ENCODE data around the gene SLC39A13. TPM values are rescaled to one million over a fixed set of nuclear protein-coding genes. Genes with fewer than 3 reads are reported as not detected.

SLC39A13 gene
- total and polyA plus RNA-seq, 2 experiments from 2014 or later: 175 to 189 TPM

DNA sequence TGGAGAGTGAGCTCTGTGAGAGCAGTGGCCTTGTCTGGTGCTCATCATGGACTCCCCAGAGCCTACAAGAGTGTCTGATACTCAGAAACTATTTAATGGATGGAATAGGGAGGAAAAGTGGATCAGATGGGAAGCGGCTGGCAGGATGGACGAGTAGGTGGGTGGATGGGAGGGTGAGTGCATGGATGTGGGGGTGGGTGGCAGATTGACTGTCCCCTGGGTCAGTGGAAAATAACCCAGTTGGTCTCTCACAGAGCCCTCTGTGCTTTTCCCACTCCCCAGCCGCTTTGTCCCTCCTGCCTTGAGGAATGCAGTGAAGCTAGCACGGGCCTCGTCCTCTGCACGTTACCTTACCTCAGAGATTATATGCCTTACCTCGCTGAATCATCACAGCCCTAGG lies 36.0 kb upstream of the SLC39A13 start:
- Histone ChIP-seq H3K9ac (no peak overlapping the region), H3K27me3 (replicated peaks; ENCODE audit: insufficient read depth) (no peaks in the 10 kb centered on the region), H3K79me2 (ENCODE audit: insufficient read depth) (no peaks in the 10 kb centered on the region), H3K27ac (no peak overlapping the region), H3K9me2 (ENCODE audit: insufficient read depth) (no peaks in the 10 kb centered on the region), H2AFZ (no peak overlapping the region), H3K4me2 (ENCODE audit: unreplicated experiment) (no peak overlapping the region), H3F3A (ENCODE audit: insufficient read depth) (peaks cover 5% of the 10 kb centered on the region; the same call in 1 of the 2 replicates), H3K4me3 (no peak overlapping the region), H3K36me3 (ENCODE audit: low read depth) (no peaks in the 10 kb centered on the region), H4K20me1 (ENCODE audit: insufficient read depth) (no peaks in the 10 kb centered on the region), H3K4me1 (ENCODE audit: insufficient read depth) (peaks cover 3% of the 10 kb centered on the region; the same call in 1 of the 2 replicates), H3K9me3 (ENCODE audit: low read depth) (no peaks in the 10 kb centered on the region)
- TF ChIP-seq EZH2 (IDR thresholded peaks at IDR 0.05; ENCODE audit: insufficient read depth, poor library complexity, severe bottlenecking) (no peak), EZH2phosphoT487 (IDR thresholded peaks at IDR 0.05; ENCODE audit: insufficient read depth, low read depth) (no peak)
- WGBS, 2 experiments (ENCODE audit: low coverage in 1 of 2, low lambda C conversion rate in 2 of 2, missing lambda C conversion rate in 2 of 2): 77 to 78% methylated on average over 7 of the region's 7 CpGs
- DNase-seq: no peak
- in situ Hi-C loops (cut with MboI): loop anchor here (10.0 kb wide), 1 partner anchor 72 kb away; the partner anchor contains the start of gene RAPSN

DNA sequence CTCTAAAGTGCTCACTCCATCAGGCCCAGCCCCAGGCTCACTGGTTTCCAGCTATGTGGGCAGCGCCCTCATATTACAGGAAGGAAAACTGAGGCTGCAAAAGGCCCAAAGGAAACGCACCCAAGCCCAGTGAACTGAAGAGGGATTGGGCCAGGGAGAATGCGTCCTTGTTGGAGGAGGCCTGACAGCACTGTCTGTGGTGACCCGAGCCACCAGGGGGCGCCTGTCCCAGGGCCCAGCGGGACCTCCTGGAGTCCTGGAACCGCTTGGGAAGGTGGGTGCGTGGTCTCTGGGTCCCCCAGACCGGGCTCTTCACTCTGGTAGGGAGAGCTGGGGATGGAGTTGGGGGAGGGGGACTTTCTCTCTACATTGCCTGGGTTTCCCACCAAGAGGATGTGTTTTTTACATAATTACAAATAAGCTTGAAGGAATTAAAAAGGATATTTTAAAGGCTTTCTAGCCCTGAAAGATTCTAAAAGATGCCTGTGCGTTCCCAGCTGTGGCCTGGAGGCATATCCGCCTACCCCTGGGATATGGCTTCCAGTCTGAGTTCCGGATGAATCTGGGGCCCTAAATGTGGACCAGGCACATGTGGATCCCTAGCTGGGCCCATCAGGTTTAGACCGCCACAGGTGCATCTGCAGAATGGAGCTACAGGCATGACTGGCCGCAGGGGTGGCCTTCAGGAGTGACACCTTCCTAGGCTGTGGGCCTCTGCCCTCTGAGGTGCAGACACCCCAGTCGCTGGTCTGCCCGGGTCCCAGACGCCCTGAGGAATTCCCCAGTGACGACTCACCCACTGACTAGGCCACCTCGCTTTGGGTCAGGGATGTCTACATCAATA lies 34.3 kb upstream of the SLC39A13 start:
- Histone ChIP-seq H3K4me3 (no peak overlapping the region), H3K9me2 (ENCODE audit: insufficient read depth) (no peaks in the 10 kb centered on the region), H3K79me2 (ENCODE audit: insufficient read depth) (no peaks in the 10 kb centered on the region), H3K9me3 (ENCODE audit: low read depth) (no peaks in the 10 kb centered on the region), H3K9ac (no peak overlapping the region), H3K4me2 (ENCODE audit: unreplicated experiment) (no peak overlapping the region), H4K20me1 (ENCODE audit: insufficient read depth) (no peaks in the 10 kb centered on the region), H3K27me3 (replicated peaks; ENCODE audit: insufficient read depth) (no peaks in the 10 kb centered on the region), H3K27ac (no peak overlapping the region), H3K4me1 (ENCODE audit: insufficient read depth) (peaks cover 3% of the 10 kb centered on the region; the same call in 1 of the 2 replicates), H3F3A (ENCODE audit: insufficient read depth) (peaks cover 5% of the 10 kb centered on the region; the same call in 1 of the 2 replicates), H3K36me3 (ENCODE audit: low read depth) (no peaks in the 10 kb centered on the region), H2AFZ (0 out of 2 replicates have a peak overlapping the region, but pooled peaks have one; percentile 39)
- no peak for TF ChIP-seq EZH2phosphoT487 (IDR thresholded peaks at IDR 0.05; ENCODE audit: insufficient read depth, low read depth)
- no peak for TF ChIP-seq EZH2 (IDR thresholded peaks at IDR 0.05; ENCODE audit: insufficient read depth, poor library complexity, severe bottlenecking)
- in situ Hi-C loops (cut with MboI): loop anchor here (10.0 kb wide), 1 partner anchor 71 kb away; the partner anchor contains the start of gene RAPSN
- DNase-seq: peak; percentile 81
- 34 to 35% methylated on average over 18 to 19 of the region's 19 CpGs for WGBS, 2 experiments (ENCODE audit: low coverage in 1 of 2, low lambda C conversion rate in 2 of 2, missing lambda C conversion rate in 2 of 2)

DNA sequence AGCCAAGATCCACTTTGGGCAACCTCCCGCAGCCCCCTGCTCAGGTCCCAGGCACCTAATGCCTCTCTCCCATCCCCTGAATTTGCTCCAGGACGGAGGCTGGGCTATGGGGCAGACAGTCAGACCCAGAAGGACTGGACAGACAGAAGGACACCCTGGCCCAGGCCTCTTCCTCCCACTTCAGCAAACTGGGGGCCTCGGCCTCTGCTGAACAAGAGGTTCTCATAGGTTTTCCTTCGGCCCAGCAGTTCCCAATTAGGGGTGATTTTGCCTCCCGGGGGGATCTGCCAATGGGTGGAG lies 33.7 kb upstream of the SLC39A13 start:
- no peak for DNase-seq
- Histone ChIP-seq H3F3A (ENCODE audit: insufficient read depth) (no peaks in the 10 kb centered on the region), H4K20me1 (ENCODE audit: insufficient read depth) (no peaks in the 10 kb centered on the region), H3K9ac (no peak overlapping the region), H3K79me2 (ENCODE audit: insufficient read depth) (no peaks in the 10 kb centered on the region), H3K4me2 (ENCODE audit: unreplicated experiment) (no peak overlapping the region), H3K27me3 (replicated peaks; ENCODE audit: insufficient read depth) (no peaks in the 10 kb centered on the region), H3K36me3 (ENCODE audit: low read depth) (no peaks in the 10 kb centered on the region), H3K9me2 (ENCODE audit: insufficient read depth) (no peaks in the 10 kb centered on the region), H3K4me3 (no peak overlapping the region), H3K27ac (no peak overlapping the region), H2AFZ (no peak overlapping the region), H3K4me1 (ENCODE audit: insufficient read depth) (0 out of 2 replicates have a peak, but pooled peaks cover 3% of the 10 kb centered on the region), H3K9me3 (ENCODE audit: low read depth) (no peaks in the 10 kb centered on the region)
- in situ Hi-C loops (cut with MboI): loop anchor here (10.0 kb wide), 1 partner anchor 70 kb away; the partner anchor contains the start of gene RAPSN
- TF ChIP-seq EZH2phosphoT487 (IDR thresholded peaks at IDR 0.05; ENCODE audit: insufficient read depth, low read depth): no peak
- TF ChIP-seq EZH2 (IDR thresholded peaks at IDR 0.05; ENCODE audit: insufficient read depth, poor library complexity, severe bottlenecking): no peak
- WGBS, 2 experiments (ENCODE audit: low coverage in 1 of 2, low lambda C conversion rate in 2 of 2, missing lambda C conversion rate in 2 of 2): 64 to 68% methylated on average over 5 of the region's 5 CpGs

DNA sequence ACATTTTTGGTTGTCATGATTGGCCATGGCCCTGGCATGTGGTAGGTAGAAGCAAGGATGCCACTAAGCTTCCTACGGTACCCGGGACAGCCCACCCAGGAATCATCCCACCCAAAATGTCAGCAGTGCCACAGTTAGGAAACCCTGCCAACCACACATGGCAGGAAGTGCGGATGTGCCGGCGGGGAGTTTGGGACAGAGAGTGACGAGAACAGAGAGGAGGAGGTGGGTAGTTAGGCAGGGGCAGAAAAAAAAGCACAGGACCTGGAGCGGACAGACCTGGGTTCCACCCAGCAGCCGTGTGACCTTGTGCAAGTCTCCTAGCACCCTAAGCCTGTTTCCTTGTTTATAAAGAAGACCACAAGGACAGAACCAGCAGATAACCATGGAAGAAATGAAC lies 33.4 kb upstream of the SLC39A13 start:
- no peaks in the 10 kb centered on the region for H3K9me3 ChIP-seq (ENCODE audit: low read depth)
- H3K27ac ChIP-seq: no peak overlapping the region
- DNase-seq: no peak
- TF ChIP-seq EZH2 (IDR thresholded peaks at IDR 0.05; ENCODE audit: insufficient read depth, poor library complexity, severe bottlenecking): no peak
- TF ChIP-seq EZH2phosphoT487 (IDR thresholded peaks at IDR 0.05; ENCODE audit: insufficient read depth, low read depth): no peak
- no peaks in the 10 kb centered on the region for H3F3A ChIP-seq (ENCODE audit: insufficient read depth)
- no peak overlapping the region for H2AFZ ChIP-seq
- no peak overlapping the region for H3K4me2 ChIP-seq (ENCODE audit: unreplicated experiment)
- H3K36me3 ChIP-seq (ENCODE audit: low read depth): no peaks in the 10 kb centered on the region
- no peak overlapping the region for H3K9ac ChIP-seq
- H4K20me1 ChIP-seq (ENCODE audit: insufficient read depth): no peaks in the 10 kb centered on the region
- H3K9me2 ChIP-seq (ENCODE audit: insufficient read depth): no peaks in the 10 kb centered on the region
- in situ Hi-C loops (cut with MboI): loop anchor here (10.0 kb wide), 1 partner anchor 70 kb away; the partner anchor contains the start of gene RAPSN
- no peaks in the 10 kb centered on the region for H3K79me2 ChIP-seq (ENCODE audit: insufficient read depth)
- H3K27me3 ChIP-seq (replicated peaks; ENCODE audit: insufficient read depth): no peaks in the 10 kb centered on the region
- H3K4me3 ChIP-seq: no peak overlapping the region
- 0 out of 2 replicates have a peak, but pooled peaks cover 3% of the 10 kb centered on the region for H3K4me1 ChIP-seq (ENCODE audit: insufficient read depth)
- WGBS, 2 experiments (ENCODE audit: low coverage in 1 of 2, low lambda C conversion rate in 2 of 2, missing lambda C conversion rate in 2 of 2): 74 to 75% methylated on average over 8 of the region's 8 CpGs

Data from GM23248 (cell line).